HepG2 (cell line): ENCODE data around the gene ABCB6. TPM values are rescaled to one million over a fixed set of nuclear protein-coding genes. Genes with fewer than 3 reads are reported as not detected.

Experiments
- ASH2L ChIP-seq: fragments of 300-600, 200-600 bp; sonication (generic); IDR thresholded peaks from 2 replicates; pipeline ENCODE4 v1.7.0; 2017; ENCODE audit warnings: low read depth, mild to moderate bottlenecking, moderate library complexity, mixed read lengths, low read length; ENCODE audit not compliant: insufficient read length
- EP300 ChIP-seq, 3 experiments: sonication (generic) in 1 of 3; formaldehyde crosslinking in 1 of 3; IDR thresholded peaks; 2 replicates each; pipeline versions ENCODE4 v1.5.1 to v1.6.1; 2011 to 2020; ENCODE audit warnings: low read depth in 2 of 3, low read length in 2 of 3, borderline replicate concordance in 1 of 3, improper control_type of control experiment in 1 of 3, mild to moderate bottlenecking in 1 of 3, missing genetic modification reagents in 1 of 3, moderate library complexity in 1 of 3
- FOSL2 ChIP-seq: sonication (generic); formaldehyde crosslinking; IDR thresholded peaks from 2 replicates; pipeline ENCODE4 v1.4.0; 2020; ENCODE audit warnings: missing genetic modification reagents
- FOXK1 ChIP-seq: sonication (generic); formaldehyde crosslinking; IDR thresholded peaks from 2 replicates; pipeline ENCODE4 v1.4.0; 2020; ENCODE audit warnings: low read depth, missing genetic modification reagents, borderline replicate concordance
- HBP1 ChIP-seq: IDR thresholded peaks from 2 replicates; pipeline ENCODE4 v1.6.1; 2016; ENCODE audit warnings: low read depth, control low read depth
- HNRNPH1 ChIP-seq: fragments of 200-400 bp; formaldehyde crosslinking; optimal IDR thresholded peaks from 2 replicates; pipeline ENCODE3; 2017; ENCODE audit warnings: mild to moderate bottlenecking, low read depth, low read length
- IKZF1 ChIP-seq: fragments of 450-650 bp; IDR thresholded peaks from 2 replicates; pipeline ENCODE4 v1.7.1; 2016
- ISX ChIP-seq: sonication (generic); formaldehyde crosslinking; conservative IDR thresholded peaks from 2 replicates; pipeline ENCODE4 v1.5.0; 2020; ENCODE audit warnings: missing genetic modification reagents
- JUND ChIP-seq: sonication (generic); formaldehyde crosslinking; IDR thresholded peaks from 2 replicates; pipeline ENCODE4 v1.8.0; 2022; ENCODE audit warnings: mild to moderate bottlenecking, missing genetic modification reagents
- MEIS2 ChIP-seq: sonication (generic); formaldehyde crosslinking; IDR thresholded peaks from 2 replicates; pipeline ENCODE4 v1.9.0; 2021; ENCODE audit warnings: mild to moderate bottlenecking, missing genetic modification reagents
- MTF2 ChIP-seq: sonication (generic); formaldehyde crosslinking; IDR thresholded peaks from 2 replicates; pipeline ENCODE4 v1.5.0; 2020; ENCODE audit warnings: missing genetic modification reagents, borderline replicate concordance
- RBAK ChIP-seq: sonication (generic); formaldehyde crosslinking; IDR thresholded peaks from 2 replicates; pipeline ENCODE4 v1.5.1; 2020; ENCODE audit warnings: mild to moderate bottlenecking, missing genetic modification reagents
- RBM22 ChIP-seq: fragments of 200-400 bp; formaldehyde crosslinking; optimal IDR thresholded peaks from 2 replicates; pipeline ENCODE3; 2017; ENCODE audit warnings: mild to moderate bottlenecking, low read length, moderate library complexity
- SSRP1 ChIP-seq: IDR thresholded peaks from 2 replicates; pipeline ENCODE4 v1.6.1; 2016; ENCODE audit warnings: control low read depth
- TEF ChIP-seq: sonication (generic); formaldehyde crosslinking; IDR thresholded peaks from 2 replicates; pipeline ENCODE4 v1.5.0; 2020; ENCODE audit warnings: missing genetic modification reagents
- ZBTB20 ChIP-seq: sonication (generic); formaldehyde crosslinking; IDR thresholded peaks from 2 replicates; pipeline ENCODE4 v1.8.1; 2023; ENCODE audit warnings: missing genetic modification reagents, low read depth, mild to moderate bottlenecking, borderline replicate concordance
- ZBTB25 ChIP-seq: IDR thresholded peaks from 2 replicates; pipeline ENCODE4 v1.6.1; 2018; ENCODE audit warnings: missing genetic modification reagents
- ZNF138 ChIP-seq: sonication (generic); formaldehyde crosslinking; IDR thresholded peaks from 2 replicates; pipeline ENCODE4 v1.5.0; 2020; ENCODE audit warnings: mild to moderate bottlenecking, low read depth, missing genetic modification reagents
- ZNF510 ChIP-seq: sonication (generic); formaldehyde crosslinking; IDR thresholded peaks from 2 replicates; pipeline ENCODE4 v1.4.0; 2020; ENCODE audit warnings: low read depth, mild to moderate bottlenecking, missing genetic modification reagents
- ZNF558 ChIP-seq: sonication (generic); formaldehyde crosslinking; IDR thresholded peaks from 2 replicates; pipeline ENCODE4 v1.9.0; 2022; ENCODE audit warnings: mild to moderate bottlenecking, missing genetic modification reagents, borderline replicate concordance
- ZNF567 ChIP-seq: sonication (generic); formaldehyde crosslinking; IDR thresholded peaks from 2 replicates; pipeline ENCODE4 v1.8.1; 2023; ENCODE audit warnings: mild to moderate bottlenecking, missing genetic modification reagents, borderline replicate concordance
- ZNF569 ChIP-seq: sonication (generic); formaldehyde crosslinking; IDR thresholded peaks from 2 replicates; pipeline ENCODE4 v1.5.0; 2020; ENCODE audit warnings: mild to moderate bottlenecking, missing genetic modification reagents, moderate library complexity, borderline replicate concordance
- ZSCAN25 ChIP-seq: sonication (generic); formaldehyde crosslinking; IDR thresholded peaks from 2 replicates; pipeline ENCODE4 v1.8.0; 2022; ENCODE audit warnings: mild to moderate bottlenecking, missing genetic modification reagents
- ZSCAN29 ChIP-seq: sonication (generic); formaldehyde crosslinking; conservative IDR thresholded peaks from 2 replicates; pipeline ENCODE4 v1.4.0; 2020; ENCODE audit warnings: mild to moderate bottlenecking, missing genetic modification reagents
- polyA plus RNA-seq, 8 experiments: library from polyadenylated mRNA; depleted of rRNA in 3 of 8; stranded (reverse) in 7 of 8; unstranded in 1 of 8; fragments of >200 nt; fragmentation: Illumina TruSeq in 4 of 8; extraction: Trizol in 4 of 8; gene quantifications; 2 replicates each; pipeline versions ENCODE4 v1.2.1 to v1.2.3, GENCODE V29; 2011 to 2016; ENCODE audit warnings: low read depth in 4 of 8, missing spikeins in 1 of 8, mixed read lengths in 1 of 8; ENCODE audit not compliant: insufficient read depth in 1 of 8
- total RNA-seq, 5 experiments: library from RNA; depleted of rRNA; stranded (reverse); fragments of >200 nt; fragmentation: Illumina TruSeq; extraction: Trizol; gene quantifications; 2 replicates each; pipeline ENCODE4 v1.2.3, GENCODE V29; 2016; ENCODE audit warnings: low read depth in 1 of 5
- TF ChIP-seq, protein P1 (sequence below): sonication (generic); formaldehyde crosslinking; IDR thresholded peaks from 2 replicates; pipeline ENCODE4 v1.4.0; 2020; ENCODE audit warnings: mild to moderate bottlenecking, missing genetic modification reagents

ABCB6 gene
- total and polyA plus RNA-seq, 2 of the 13 experiments (the other 11 are each of a cell fraction or from before 2014, with no cell fraction given): 91.1 to 137 TPM

- TF ChIP-seq HBP1 (CRISPR knock-in tag) (no peak; the same call in 1 of the 2 replicates), MTF2 (no peak), JUND (CRISPR knock-in tag) (no peak), ZBTB25 (CRISPR knock-in tag) (peak; percentile 74; the same call in 1 of the 2 replicates), FOXK1 (CRISPR knock-in tag) (peak; percentile 77; the same call in 1 of the 2 replicates), ZNF558 (CRISPR knock-in tag) (no peak), ZNF569 (peak; percentile 66; the same call in 1 of the 2 replicates), ZSCAN29 (0 out of 2 replicates have a peak, but pooled peaks have one; percentile 7), ZNF510 (no peak), ASH2L (peak; percentile 94), ZNF138 (CRISPR knock-in tag) (no peak), EP300 (IDR thresholded peaks at IDR 0.05; ENCODE audit: low read depth in 2 of 2, low read length in 2 of 2) (peak in 1 of 2 experiments; percentile 65; a peak in 2 of 4 replicates), EP300 (CRISPR knock-in tag; IDR thresholded peaks at IDR 0.05; ENCODE audit: borderline replicate concordance) (no peak), ZBTB20 (peak; percentile 93), RBAK (0 out of 2 replicates have a peak, but pooled peaks have one; percentile 59), TEF (CRISPR knock-in tag) (no peak), FOSL2 (CRISPR knock-in tag) (peak; percentile 55), SSRP1 (CRISPR knock-in tag) (peak; percentile 88; the same call in 1 of the 2 replicates), ZNF567 (CRISPR knock-in tag) (0 out of 2 replicates have a peak, but pooled peaks have one; percentile 9), ZSCAN25 (peak; percentile 53; the same call in 1 of the 2 replicates), MEIS2 (CRISPR knock-in tag) (peak; percentile 67; the same call in 1 of the 2 replicates), HNRNPH1 (no peak), ISX (no peak), IKZF1 (no peak), RBM22 (peak; percentile 88)
- TF ChIP-seq, protein P1, sequence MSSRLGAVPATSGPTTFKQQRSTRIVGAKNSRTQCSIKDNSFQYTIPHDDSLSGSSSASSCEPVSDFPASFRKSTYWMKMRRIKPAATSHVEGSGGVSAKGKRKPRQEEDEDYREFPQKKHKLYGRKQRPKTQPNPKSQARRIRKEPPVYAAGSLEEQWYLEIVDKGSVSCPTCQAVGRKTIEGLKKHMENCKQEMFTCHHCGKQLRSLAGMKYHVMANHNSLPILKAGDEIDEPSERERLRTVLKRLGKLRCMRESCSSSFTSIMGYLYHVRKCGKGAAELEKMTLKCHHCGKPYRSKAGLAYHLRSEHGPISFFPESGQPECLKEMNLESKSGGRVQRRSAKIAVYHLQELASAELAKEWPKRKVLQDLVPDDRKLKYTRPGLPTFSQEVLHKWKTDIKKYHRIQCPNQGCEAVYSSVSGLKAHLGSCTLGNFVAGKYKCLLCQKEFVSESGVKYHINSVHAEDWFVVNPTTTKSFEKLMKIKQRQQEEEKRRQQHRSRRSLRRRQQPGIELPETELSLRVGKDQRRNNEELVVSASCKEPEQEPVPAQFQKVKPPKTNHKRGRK (CRISPR knock-in tag): no peak
Observed at GRCh38 chr2:219249203-219249980, 30.6 kb upstream of the ABCB6 start (continued).
